ENCODE results near the gene TMEM52.

TMEM52 gene

GRCh38 chr1:1926886-1927660 lies 8.0 kb upstream of the TMEM52 start:
- DNase-seq (no peak), ATAC-seq (no peak)

GRCh38 chr1:1926346-1926811 lies 7.3 kb upstream of the TMEM52 start:
- ATAC-seq (no peak), DNase-seq (no peak)

- no peak for DNase-seq
- no peak for ATAC-seq
These were observed 6.6 kb upstream of the TMEM52 start for GRCh38 chr1:1925437-1926345.

GRCh38 chr1:1924849-1925248 lies 5.8 kb upstream of the TMEM52 start:
- ATAC-seq (no peak), DNase-seq (no peak)

GRCh38 chr1:1924386-1924785 lies 5.3 kb upstream of the TMEM52 start:
- ATAC-seq (no peak), DNase-seq (no peak)

GRCh38 chr1:1922956-1923833 lies 4.1 kb upstream of the TMEM52 start:
- no peak for ATAC-seq
- DNase-seq = no peak

GRCh38 chr1:1922702-1922955 lies 3.5 kb upstream of the TMEM52 start:
- DNase-seq = no peak
- no peak for ATAC-seq

GRCh38 chr1:1921901-1922701 lies 3.0 kb upstream of the TMEM52 start:
- DNase-seq (no peak), ATAC-seq (no peak)

GRCh38 chr1:1921459-1921862 lies 2.4 kb upstream of the TMEM52 start:
- DNase-seq = no peak
- no peak for ATAC-seq

GRCh38 chr1:1920608-1921458 lies 1.8 kb upstream of the TMEM52 start:
- DNase-seq = no peak
- ATAC-seq = no peak

- no peak for ATAC-seq
- no peak for DNase-seq
These were observed 1.1 kb upstream of the TMEM52 start for GRCh38 chr1:1920057-1920607.

GRCh38 chr1:1919304-1920056 lies 401 bp upstream of the TMEM52 start:
- DNase-seq (peak; percentile 99), ATAC-seq (peak; percentile 84)

- ATAC-seq = no peak
- DNase-seq = no peak
These were observed 831 bp downstream of the TMEM52 start for GRCh38 chr1:1917995-1918900.

- ATAC-seq (no peak), DNase-seq (no peak)
These were observed 1.6 kb downstream of the TMEM52 start for GRCh38 chr1:1917304-1917976.

- DNase-seq (no peak), ATAC-seq (no peak)
These were observed 2.2 kb downstream of the TMEM52 start for GRCh38 chr1:1916851-1917251.

- ATAC-seq (no peak), DNase-seq (no peak)
These were observed 2.9 kb downstream of the TMEM52 start for GRCh38 chr1:1915911-1916840.
